ENCODE data around the gene MEF2C.

The MEF2C gene

GRCh38 chr5:88671505-88672499, 211.2 kb downstream of the MEF2C start:
- no peak for DNase-seq

- DNase-seq = no peak
Measured at GRCh38 chr5:88671106-88671504, 211.9 kb downstream of the MEF2C start.

DNA sequence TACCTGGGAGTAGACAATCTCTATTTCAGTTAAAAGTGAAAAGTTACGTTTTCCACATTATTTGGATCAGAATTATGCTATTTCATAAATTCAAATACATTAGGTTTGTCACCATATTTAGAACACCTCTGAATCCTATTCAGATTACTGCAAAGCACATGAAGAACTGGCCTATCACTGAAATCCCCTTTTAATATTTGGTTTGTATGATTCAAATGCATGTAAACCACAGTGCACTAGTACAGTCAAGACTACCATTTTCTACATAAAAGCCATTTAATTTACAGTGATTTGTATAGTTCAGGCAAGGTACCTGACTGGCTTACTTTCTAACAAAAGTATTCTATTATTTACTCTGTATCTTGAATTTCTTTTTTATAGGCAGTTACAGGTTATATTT, 212.5 kb downstream of the MEF2C start:
- DNase-seq = no peak

- no peak for DNase-seq
Measured at GRCh38 chr5:88669371-88670050, 213.5 kb downstream of the MEF2C start.

DNA sequence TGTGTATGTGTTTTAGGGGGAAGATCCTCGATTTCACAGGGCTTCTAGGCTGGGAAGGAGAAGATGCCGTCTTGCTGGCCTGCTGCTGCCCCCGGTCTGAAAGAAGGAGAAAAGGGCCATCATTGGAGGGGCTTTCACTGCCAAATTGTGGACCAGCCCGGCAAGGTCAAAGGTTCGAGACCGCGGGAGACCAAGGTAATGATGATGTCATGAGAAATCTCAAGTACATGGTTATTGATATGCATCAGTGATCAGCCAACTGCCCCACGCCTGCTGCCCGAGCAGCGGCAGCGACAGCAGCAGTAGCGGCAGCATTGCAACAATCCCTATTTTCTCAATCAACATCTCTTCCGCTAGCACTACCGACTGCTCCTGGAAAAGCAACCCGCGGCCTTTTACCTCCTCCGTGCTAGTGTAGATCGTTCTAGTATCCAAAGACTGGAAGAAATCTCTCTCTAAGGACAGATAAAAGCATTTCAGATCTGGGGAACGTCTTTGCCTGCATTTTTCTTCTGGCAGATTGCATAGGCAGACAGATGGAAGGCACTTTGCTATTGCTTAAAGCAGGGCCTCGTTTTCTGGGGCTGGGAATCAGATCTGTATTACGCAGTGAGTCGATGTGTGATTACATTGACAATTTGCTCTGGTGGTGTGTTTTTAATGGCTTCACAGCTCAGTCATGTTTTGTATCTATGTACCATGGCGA, 215.3 kb downstream of the MEF2C start:
- DNase-seq = no peak

All from NCI-H1092 treated with DMSO at 0.1 percent for 48 hours (cell line).